ENCODE measurements around the gene NKTR.

NKTR gene

GRCh38 chr3:42662813-42663535 lies 62.5 kb downstream of the NKTR start:
- DNase-seq = no peak

- DNase-seq = no peak
These were observed 63.3 kb downstream of the NKTR start for GRCh38 chr3:42663581-42664437.

- no peak for DNase-seq
These were observed 63.9 kb downstream of the NKTR start for GRCh38 chr3:42664438-42664803.

- DNase-seq = no peak
These were observed 64.8 kb downstream of the NKTR start for GRCh38 chr3:42665050-42665878.

- no peak for DNase-seq
These were observed 65.5 kb downstream of the NKTR start for GRCh38 chr3:42666022-42666421.

- DNase-seq = no peak
These were observed 66.1 kb downstream of the NKTR start for GRCh38 chr3:42666577-42666998.

GRCh38 chr3:42667096-42667522 lies 66.6 kb downstream of the NKTR start:
- DNase-seq = no peak

GRCh38 chr3:42667523-42668412 lies 67.3 kb downstream of the NKTR start:
- no peak for DNase-seq

- DNase-seq = no peak
These were observed 67.9 kb downstream of the NKTR start for GRCh38 chr3:42668413-42668760.

GRCh38 chr3:42668793-42669217 lies 68.3 kb downstream of the NKTR start:
- DNase-seq = no peak

- DNase-seq = no peak
These were observed 69.6 kb downstream of the NKTR start for GRCh38 chr3:42670051-42670576.

- no peak for DNase-seq
These were observed 70.2 kb downstream of the NKTR start for GRCh38 chr3:42670670-42671069.

- DNase-seq = no peak
These were observed 72.0 kb downstream of the NKTR start for GRCh38 chr3:42672515-42672914.

- DNase-seq = no peak
These were observed 72.6 kb downstream of the NKTR start for GRCh38 chr3:42673082-42673481.

- no peak for DNase-seq
These were observed 73.7 kb downstream of the NKTR start for GRCh38 chr3:42674146-42674545.

- no peak for DNase-seq
These were observed 75.4 kb downstream of the NKTR start for GRCh38 chr3:42675909-42676308.

- DNase-seq = no peak
These were observed 78.0 kb downstream of the NKTR start for GRCh38 chr3:42678447-42678846.

- DNase-seq = no peak
These were observed 79.8 kb downstream of the NKTR start for GRCh38 chr3:42680271-42680670.

- DNase-seq = no peak
These were observed 80.3 kb downstream of the NKTR start for GRCh38 chr3:42680806-42681205.

- no peak for DNase-seq
These were observed 81.0 kb downstream of the NKTR start for GRCh38 chr3:42681361-42682038.

GRCh38 chr3:42682301-42683070 lies 82.0 kb downstream of the NKTR start:
- DNase-seq = no peak

Data from SIG-M5 (cell line).